ENCODE results near the gene MIGA2. TPM values are rescaled to one million over a fixed set of nuclear protein-coding genes. Genes with fewer than 3 reads are reported as not detected.

MIGA2 gene
- total and polyA plus RNA-seq, 9 of the 15 experiments (the other 6 are each of a cell fraction or from before 2014, with no cell fraction given) = 0.15 to 54.1 (median 18.0) TPM

GRCh38 chr9:129014608-129015007, 21.8 kb upstream of the MIGA2 start:
- CTCF ChIA-PET (ENCODE audit: low intra/inter-chr PET ratio) = no interaction called here
- Histone ChIP-seq H3K4me3 (no peak overlapping the region), H3K9ac (ENCODE audit: insufficient read depth in 1 of 2, low read depth in 2 of 2, low read length in 2 of 2) (no peak overlapping the region), H3K9me3 (replicated peaks; ENCODE audit: control insufficient read depth, insufficient read depth, low read depth, low read length) (no peaks in the 10 kb centered on the region), H3K4me2 (ENCODE audit: insufficient read depth, low read length) (no peak overlapping the region), H3K9me1 (ENCODE audit: control insufficient read depth, insufficient read depth, low read length) (no peaks in the 10 kb centered on the region), H3K79me2 (ENCODE audit: control insufficient read depth, insufficient read depth, low read length) (no peaks in the 10 kb centered on the region), H3K27ac (ENCODE audit: extremely low read depth, low read depth, low read length) (no peak overlapping the region), H3K36me3 (ENCODE audit: control insufficient read depth, insufficient read depth, low read length) (peaks cover 68% of the 10 kb centered on the region; the same call in 2 of the 3 replicates), H3K27me3 (ENCODE audit: control insufficient read depth in 2 of 2, insufficient read depth in 2 of 2, low read length in 2 of 2) (no peaks in the 10 kb centered on the region), H2AFZ (ENCODE audit: low read depth, low read length) (no peak overlapping the region), H4K20me1 (replicated peaks; ENCODE audit: control insufficient read depth, insufficient read depth, low read length) (no peaks in the 10 kb centered on the region), H3K4me1 (replicated peaks in 1 of 2; ENCODE audit: control insufficient read depth in 2 of 2, insufficient read depth in 2 of 2, low read length in 2 of 2) (peaks cover 0 to 25% of the 10 kb centered on the region in 2 experiments; a peak in 1 of 5 replicates)
- no peak for DNase-seq (ENCODE audit: extremely low read depth in 1 of 4, low spot score in 3 of 4)
- intact Hi-C loops (cut with micrococcal nuclease) = no loop called here
- no TSS peak for BruUV-seq (replicated peaks)
- POLR2A ChIA-PET = no interaction called here
- no peak for TF ChIP-seq BRF1 (IDR thresholded peaks at IDR 0.05; ENCODE audit: borderline replicate concordance, extremely low read depth, insufficient read length)
- no peak for TF ChIP-seq CBFA2T3 (IDR thresholded peaks at IDR 0.05)
- peak; percentile 47; the same call in 1 of the 2 replicates for TF ChIP-seq CEBPB (tag; IDR thresholded peaks at IDR 0.05)
- TF ChIP-seq GATA2 (CRISPR knock-in tag; IDR thresholded peaks at IDR 0.05) = no peak
- TF ChIP-seq CEBPG (CRISPR knock-in tag; IDR thresholded peaks at IDR 0.05) = no peak
- peak in 1 of 2 experiments; percentile 18; a peak in 1 of 4 replicates for TF ChIP-seq CEBPG (tag; conservative IDR thresholded peaks at IDR 0.05 in 1 of 2, IDR thresholded peaks at IDR 0.05 in 1 of 2)
- in situ Hi-C loops (cut with MboI) = no loop called here
- WGBS (ENCODE audit: insufficient coverage, low coverage, missing lambda C conversion rate) = 93% methylated on average over 5 of the region's 8 CpGs
- no peak for ATAC-seq
- FAIRE-seq = no peak

- no peak overlapping the region for H3K4me3 ChIP-seq
- ChIA-PET POLR2A (interaction anchor here (0.6 to 3.0 kb wide), 3 partner anchors 12 to 55 kb away, joined by 3 to 15 read pairs (median 4); no protein-coding TSS in a partner anchor), CTCF (ENCODE audit: low intra/inter-chr PET ratio) (no interaction called here)
- no peaks in the 10 kb centered on the region for H3K27me3 ChIP-seq (ENCODE audit: control insufficient read depth in 2 of 2, insufficient read depth in 2 of 2, low read length in 2 of 2)
- 76% methylated on average over 8 of the region's 8 CpGs for WGBS (ENCODE audit: insufficient coverage, low coverage, missing lambda C conversion rate)
- H3K27ac ChIP-seq (ENCODE audit: extremely low read depth, low read depth, low read length) = peak overlapping the region; percentile 54; the same call in 2 of the 3 replicates
- BruUV-seq (replicated peaks) = no TSS peak
- peaks cover 26 to 43% of the 10 kb centered on the region in 2 experiments for H3K4me1 ChIP-seq (replicated peaks in 1 of 2; ENCODE audit: control insufficient read depth in 2 of 2, insufficient read depth in 2 of 2, low read length in 2 of 2)
- peaks cover 31% of the 10 kb centered on the region; the same call in 1 of the 3 replicates for H3K36me3 ChIP-seq (ENCODE audit: control insufficient read depth, insufficient read depth, low read length)
- in situ Hi-C loops (cut with MboI) = no loop called here
- H2AFZ ChIP-seq (ENCODE audit: low read depth, low read length) = no peak overlapping the region
- H3K79me2 ChIP-seq (ENCODE audit: control insufficient read depth, insufficient read depth, low read length) = peaks cover 43% of the 10 kb centered on the region
- DNase-seq (ENCODE audit: extremely low read depth in 1 of 4, low spot score in 3 of 4) (no peak), ATAC-seq (no peak), FAIRE-seq (no peak)
- no peaks in the 10 kb centered on the region for H3K9me3 ChIP-seq (replicated peaks; ENCODE audit: control insufficient read depth, insufficient read depth, low read depth, low read length)
- no peak overlapping the region for H3K4me2 ChIP-seq (ENCODE audit: insufficient read depth, low read length)
- H3K9ac ChIP-seq (ENCODE audit: insufficient read depth in 1 of 2, low read depth in 2 of 2, low read length in 2 of 2) = peak overlapping the region in 1 of 2 experiments; percentile 32; a peak in 2 of 4 replicates
- no peaks in the 10 kb centered on the region for H4K20me1 ChIP-seq (replicated peaks; ENCODE audit: control insufficient read depth, insufficient read depth, low read length)
- peaks cover 8% of the 10 kb centered on the region for H3K9me1 ChIP-seq (ENCODE audit: control insufficient read depth, insufficient read depth, low read length)
- intact Hi-C loops (cut with micrococcal nuclease) = no loop called here
- no peak for TF ChIP-seq HDAC6 (IDR thresholded peaks at IDR 0.05; ENCODE audit: low read depth, low read length)
- TF ChIP-seq BRD4 (IDR thresholded peaks at IDR 0.05) = no peak
- no peak for TF ChIP-seq SIN3A (IDR thresholded peaks at IDR 0.05; ENCODE audit: borderline replicate concordance in 2 of 2, control insufficient read depth in 1 of 2, low read depth in 2 of 2, low read length in 2 of 2)
- TF ChIP-seq, protein P1, sequence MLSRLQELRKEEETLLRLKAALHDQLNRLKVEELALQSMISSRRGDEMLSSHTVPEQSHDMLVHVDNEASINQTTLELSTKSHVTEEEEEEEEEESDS (CRISPR knock-in tag; IDR thresholded peaks at IDR 0.05) = no peak
- TF ChIP-seq ZC3H4 (CRISPR knock-in tag; IDR thresholded peaks at IDR 0.05; ENCODE audit: borderline replicate concordance) = no peak
- TF ChIP-seq ARNT (IDR thresholded peaks at IDR 0.05) = no peak
- TF ChIP-seq GTF2E2 (tag; IDR thresholded peaks at IDR 0.05) = no peak
- no peak for TF ChIP-seq CCAR2 (IDR thresholded peaks at IDR 0.05; ENCODE audit: low read depth, low read length)
- TF ChIP-seq HNRNPH1 (optimal IDR thresholded peaks at IDR 0.05; ENCODE audit: low read depth, low read length) = no peak
- TF ChIP-seq, protein P2, sequence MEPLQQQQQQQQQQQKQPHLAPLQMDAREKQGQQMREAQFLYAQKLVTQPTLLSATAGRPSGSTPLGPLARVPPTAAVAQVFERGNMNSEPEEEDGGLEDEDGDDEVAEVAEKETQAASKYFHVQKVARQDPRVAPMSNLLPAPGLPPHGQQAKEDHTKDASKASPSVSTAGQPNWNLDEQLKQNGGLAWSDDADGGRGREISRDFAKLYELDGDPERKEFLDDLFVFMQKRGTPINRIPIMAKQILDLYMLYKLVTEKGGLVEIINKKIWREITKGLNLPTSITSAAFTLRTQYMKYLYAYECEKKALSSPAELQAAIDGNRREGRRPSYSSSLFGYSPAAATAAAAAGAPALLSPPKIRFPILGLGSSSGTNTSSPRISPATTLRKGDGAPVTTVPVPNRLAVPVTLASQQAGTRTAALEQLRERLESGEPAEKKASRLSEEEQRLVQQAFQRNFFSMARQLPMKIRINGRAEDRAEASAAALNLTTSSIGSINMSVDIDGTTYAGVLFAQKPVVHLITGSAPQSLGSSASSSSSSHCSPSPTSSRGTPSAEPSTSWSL (CRISPR knock-in tag; IDR thresholded peaks at IDR 0.05; ENCODE audit: borderline replicate concordance) = no peak
- peak; percentile 59; the same call in 1 of the 2 replicates for TF ChIP-seq CEBPB (tag; IDR thresholded peaks at IDR 0.05)
Observed at GRCh38 chr9:129021091-129021490, 15.3 kb upstream of the MIGA2 start.
